ENCODE measurements around the gene RASGRP3.

- TF ChIP-seq, protein P1, sequence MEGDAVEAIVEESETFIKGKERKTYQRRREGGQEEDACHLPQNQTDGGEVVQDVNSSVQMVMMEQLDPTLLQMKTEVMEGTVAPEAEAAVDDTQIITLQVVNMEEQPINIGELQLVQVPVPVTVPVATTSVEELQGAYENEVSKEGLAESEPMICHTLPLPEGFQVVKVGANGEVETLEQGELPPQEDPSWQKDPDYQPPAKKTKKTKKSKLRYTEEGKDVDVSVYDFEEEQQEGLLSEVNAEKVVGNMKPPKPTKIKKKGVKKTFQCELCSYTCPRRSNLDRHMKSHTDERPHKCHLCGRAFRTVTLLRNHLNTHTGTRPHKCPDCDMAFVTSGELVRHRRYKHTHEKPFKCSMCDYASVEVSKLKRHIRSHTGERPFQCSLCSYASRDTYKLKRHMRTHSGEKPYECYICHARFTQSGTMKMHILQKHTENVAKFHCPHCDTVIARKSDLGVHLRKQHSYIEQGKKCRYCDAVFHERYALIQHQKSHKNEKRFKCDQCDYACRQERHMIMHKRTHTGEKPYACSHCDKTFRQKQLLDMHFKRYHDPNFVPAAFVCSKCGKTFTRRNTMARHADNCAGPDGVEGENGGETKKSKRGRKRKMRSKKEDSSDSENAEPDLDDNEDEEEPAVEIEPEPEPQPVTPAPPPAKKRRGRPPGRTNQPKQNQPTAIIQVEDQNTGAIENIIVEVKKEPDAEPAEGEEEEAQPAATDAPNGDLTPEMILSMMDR (IDR thresholded peaks at IDR 0.05), result no peak
- TF ChIP-seq POLR2AphosphoS5 (IDR thresholded peaks at IDR 0.05) (no peak), POLR2A (IDR thresholded peaks at IDR 0.05) (no peak)
Measured at GRCh38 chr2:33532146-33532545, 55.7 kb downstream of the RASGRP3 start.
